Aorta (tissue), 5 donors: Measurements from ENCODE around the gene RBM20. TPM values are rescaled to one million over a fixed set of nuclear protein-coding genes. Genes with fewer than 3 reads are reported as not detected.

Experiments
- ATAC-seq: fragments of 200-7000 bp; cut with Tn5 transposase; one replicate; pipeline ENCODE4 v1.9.1; 2022; ENCODE audit warnings: moderate library complexity; ENCODE audit not compliant: low FRiP score
- DNase-seq, 2 donors: peaks; one replicate each; pipeline ENCODE4 v3.0.0-alpha.2; 2020
- H3K27ac ChIP-seq, 2 donors: one replicate each; pipeline ENCODE4 v1.5.1; 2013; ENCODE audit warnings: low read length in 2 of 2, mild to moderate bottlenecking in 2 of 2, moderate library complexity in 2 of 2, control low read depth in 1 of 2, inconsistent platforms in 1 of 2, low read depth in 1 of 2
- H3K27me3 ChIP-seq, 2 donors: one replicate each; pipeline ENCODE4 v1.6.1; 2013; ENCODE audit warnings: control low read depth in 1 of 2, low read length in 1 of 2, mild to moderate bottlenecking in 1 of 2, moderate library complexity in 1 of 2; ENCODE audit not compliant: insufficient read depth in 2 of 2, control insufficient read depth in 1 of 2
- H3K36me3 ChIP-seq, 2 donors: one replicate each; pipeline ENCODE4 v1.6.1; 2013; ENCODE audit warnings: control low read depth in 1 of 2, low read length in 1 of 2, mild to moderate bottlenecking in 1 of 2; ENCODE audit not compliant: insufficient read depth in 2 of 2, control insufficient read depth in 1 of 2
- H3K4me1 ChIP-seq, 2 donors: one replicate each; pipeline ENCODE4 v1.6.1; 2013; ENCODE audit warnings: low read length in 2 of 2, control low read depth in 1 of 2, mild to moderate bottlenecking in 1 of 2, moderate library complexity in 1 of 2; ENCODE audit not compliant: insufficient read depth in 2 of 2, control insufficient read depth in 1 of 2
- H3K4me3 ChIP-seq, 2 donors: one replicate each; pipeline ENCODE4 v1.5.1; 2013; ENCODE audit warnings: low read length in 2 of 2, control low read depth in 1 of 2, mild to moderate bottlenecking in 1 of 2
- H3K9me3 ChIP-seq: one replicate; pipeline ENCODE4 v1.6.1; 2013; ENCODE audit warnings: mild to moderate bottlenecking, low read length; ENCODE audit not compliant: control insufficient read depth
- WGBS, 2 donors: extraction: QIAGEN DNeasy Blood & Tissue Kit; methylation state at CpG; one replicate each; pipeline ENCODE4 v1.1.7; 2013; 5-methylcytosine and 5-hydroxymethylcytosine counted together
- intact Hi-C, 2 donors: fragments of 100-400 bp; cut with DNase I; formaldehyde crosslinking; loops; one replicate each; pipeline versions ENCODE4 v1.14.2 to v1.15.0; 2022
- polyA plus RNA-seq, 2 donors: library from polyadenylated mRNA; stranded (reverse); fragments of 200-250 nt; gene quantifications; one replicate each; pipeline ENCODE4 v1.2.3, GENCODE V29; 2013
- total RNA-seq, 2 donors: library from RNA; stranded (reverse); fragmentation: NEBNext Ultra II Directional; extraction: Animal tissue kit (Norgen Biotek cat#: 25700); gene quantifications; one replicate each; pipeline ENCODE4 v1.2.1, GENCODE V29; 2021
- donor health status: healthy with polysubstance abuse.
- donor health status: Bipolar disorder and iron deficiency.
- donor health status: DM: no; HTN: no; CAD: no.
- donor health status: DM: no; HTN: no; CAD: no.
- donor health status: DM: yes; HTN: yes; CAD: no.

The RBM20 gene
- total and polyA plus RNA-seq, 4 donors, result 2.9 to 11.2 (median 8.0) TPM

DNA sequence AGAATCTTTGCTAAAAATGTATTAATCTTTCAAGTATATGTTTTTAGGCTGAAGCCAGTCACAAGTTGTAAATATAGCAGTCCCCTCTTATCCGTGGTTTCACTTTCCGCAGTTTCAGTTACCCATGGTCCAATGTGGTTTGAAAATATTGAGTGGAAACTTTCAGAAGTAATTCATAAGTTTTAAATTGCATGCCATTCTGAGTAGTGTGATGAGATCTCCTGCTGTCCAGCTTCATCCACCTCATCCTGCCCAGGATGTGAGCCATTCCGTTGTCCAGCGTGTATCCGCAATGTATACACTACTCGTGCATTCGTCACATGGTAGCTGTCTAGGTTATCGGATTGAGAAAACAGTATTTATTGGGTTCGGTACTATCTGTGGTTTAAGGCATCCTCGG is 239.8 kb downstream of the RBM20 start:
- ATAC-seq (no peak), DNase-seq (no peak)
- no peaks in the 10 kb centered on the region for H3K27me3 ChIP-seq
- H3K4me3 ChIP-seq, result no peak overlapping the region
- no peak overlapping the region for H3K27ac ChIP-seq
- H3K36me3 ChIP-seq, result peaks cover 0 to 1% of the 10 kb centered on the region in 2 donors
- intact Hi-C loops, result no loop called here
- H3K4me1 ChIP-seq, result no peaks in the 10 kb centered on the region
- no peaks in the 10 kb centered on the region for H3K9me3 ChIP-seq
- 59 to 66% methylated on average over 10 of the region's 10 CpGs for WGBS, 2 donors

DNA sequence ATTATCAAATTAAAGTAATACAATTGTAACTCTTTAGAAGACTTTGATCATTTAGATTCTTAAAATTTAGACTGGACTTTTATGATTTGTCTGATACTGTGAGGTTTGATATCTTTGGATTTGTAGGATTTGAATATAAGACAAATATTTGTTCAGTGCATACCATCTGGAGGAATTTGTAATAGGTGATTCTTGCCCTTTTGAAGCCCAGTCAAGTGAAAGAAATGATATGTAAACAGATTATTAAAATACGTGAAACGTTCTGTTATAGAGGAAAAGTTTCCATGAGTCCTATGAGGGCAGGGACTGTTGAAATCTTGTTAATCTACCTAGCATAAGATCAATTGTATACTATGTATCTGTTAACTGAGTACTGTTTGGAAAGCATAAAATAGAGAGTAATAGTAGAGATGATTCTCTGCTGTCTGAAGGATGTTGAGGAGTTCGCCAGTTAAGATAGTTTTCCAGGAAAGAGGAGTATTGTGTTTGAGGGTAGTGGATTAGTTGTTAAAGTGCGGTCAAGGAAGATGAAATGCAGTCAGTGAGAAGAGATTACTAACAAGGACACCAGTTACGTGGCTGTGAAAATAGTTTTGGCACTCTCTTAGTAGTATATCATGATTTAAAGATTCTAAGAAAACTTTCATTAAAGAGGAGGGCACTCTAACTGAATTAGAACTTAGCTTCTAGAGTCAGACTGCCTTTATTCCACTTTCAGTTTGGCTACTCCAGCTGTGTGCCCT is 242.0 kb downstream of the RBM20 start:
- no peaks in the 10 kb centered on the region for H3K27me3 ChIP-seq
- no peak for DNase-seq
- no peaks in the 10 kb centered on the region for H3K9me3 ChIP-seq
- H3K4me3 ChIP-seq, result no peak overlapping the region
- H3K27ac ChIP-seq, result no peak overlapping the region
- peaks cover 0 to 1% of the 10 kb centered on the region in 2 donors for H3K36me3 ChIP-seq
- no peaks in the 10 kb centered on the region for H3K4me1 ChIP-seq
- ATAC-seq, result no peak
- WGBS, 2 donors, result 43 to 45% methylated on average over 5 of the region's 5 CpGs
- intact Hi-C loops, result no loop called here

DNA sequence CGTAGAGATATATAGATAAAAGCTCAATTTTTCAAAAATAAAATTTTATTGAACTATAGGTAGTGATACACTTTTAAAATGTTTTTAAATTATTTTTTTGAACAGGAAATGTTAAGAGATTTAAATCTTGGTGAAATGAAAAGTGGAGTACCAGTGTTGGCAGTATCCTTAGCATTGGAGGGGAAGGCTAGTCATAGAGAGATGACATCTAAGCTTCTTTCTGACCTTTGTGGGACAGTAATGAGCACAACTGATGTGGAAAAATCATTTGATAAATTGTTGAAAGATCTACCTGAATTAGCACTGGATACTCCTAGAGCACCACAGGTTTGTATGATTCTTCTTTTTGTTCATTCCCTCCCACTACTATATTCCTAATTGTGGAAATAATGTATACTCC is 243.4 kb downstream of the RBM20 start:
- ATAC-seq (no peak), DNase-seq (no peak)
- no peaks in the 10 kb centered on the region for H3K36me3 ChIP-seq
- H3K27me3 ChIP-seq, result no peaks in the 10 kb centered on the region
- 95 to 98% methylated on average over 1 of the region's 1 CpG for WGBS, 2 donors
- no peak overlapping the region for H3K4me3 ChIP-seq
- H3K27ac ChIP-seq, result no peak overlapping the region
- intact Hi-C loops, result no loop called here
- no peaks in the 10 kb centered on the region for H3K9me3 ChIP-seq
- no peaks in the 10 kb centered on the region for H3K4me1 ChIP-seq

Other genes starting within 250 kb of the RBM20 start
- 10 to 100 TPM; 10.4 to 30.3 TPM for gene DUSP5, start 146.4 kb upstream of the RBM20 start, total RNA-seq
- 1 to 10 TPM; 3.8 to 4.0 TPM for gene DUSP5, start 146.4 kb upstream of the RBM20 start, polyA plus RNA-seq
- gene SMC3, start 76.6 kb upstream of the RBM20 start, total RNA-seq, result 10 to 100 TPM; 33.1 to 35.8 TPM
- gene SMC3, start 76.6 kb upstream of the RBM20 start, polyA plus RNA-seq, result 10 to 100 TPM; 14.7 to 19.3 TPM
- 100 to 1,000 TPM in 1 of 2 donors, 10 to 100 TPM in 1; 67.5 to 124 TPM for gene PDCD4, start 227.6 kb downstream of the RBM20 start, total RNA-seq
- gene PDCD4, start 227.6 kb downstream of the RBM20 start, polyA plus RNA-seq, result 10 to 100 TPM; 46.6 to 89.7 TPM